Activated naive CD8-positive, alpha-beta T cell treated with anti-CD3 and anti-CD28 coated beads, Interleukin-2, amount 50 U/mL, for 16 hours (primary cell): ENCODE measurements around the gene HDHD5.

Experiments used
- DNase-seq: peaks from one replicate; pipeline ENCODE4 v3.0.0-alpha.2; 2020; ENCODE audit warnings: low read depth, low spot score

Gene HDHD5

GRCh38 chr22:17120281-17120680 lies 38.8 kb downstream of the HDHD5 start:
- DNase-seq: no peak

GRCh38 chr22:17119481-17120202 lies 39.4 kb downstream of the HDHD5 start:
- no peak for DNase-seq

- no peak for DNase-seq
Observed at GRCh38 chr22:17118342-17118741, 40.7 kb downstream of the HDHD5 start.

- no peak for DNase-seq
Observed at GRCh38 chr22:17117890-17118289, 41.2 kb downstream of the HDHD5 start.

- no peak for DNase-seq
Observed at GRCh38 chr22:17117400-17117799, 41.7 kb downstream of the HDHD5 start.

- DNase-seq: no peak
Observed at GRCh38 chr22:17116572-17117330, 42.3 kb downstream of the HDHD5 start.

- DNase-seq: no peak
Observed at GRCh38 chr22:17115945-17116565, 43.0 kb downstream of the HDHD5 start.

GRCh38 chr22:17115236-17115635 lies 43.8 kb downstream of the HDHD5 start:
- DNase-seq: no peak

- DNase-seq: no peak
Observed at GRCh38 chr22:17114898-17115235, 44.2 kb downstream of the HDHD5 start.

GRCh38 chr22:17114173-17114897 lies 44.7 kb downstream of the HDHD5 start:
- no peak for DNase-seq

GRCh38 chr22:17113600-17113999 lies 45.5 kb downstream of the HDHD5 start:
- DNase-seq: no peak

GRCh38 chr22:17112491-17113042 lies 46.5 kb downstream of the HDHD5 start:
- no peak for DNase-seq

- no peak for DNase-seq
Observed at GRCh38 chr22:17110791-17111550, 48.1 kb downstream of the HDHD5 start.

GRCh38 chr22:17109976-17110375 lies 49.1 kb downstream of the HDHD5 start:
- DNase-seq: no peak

GRCh38 chr22:17109113-17109865 lies 49.8 kb downstream of the HDHD5 start:
- DNase-seq: no peak

GRCh38 chr22:17108256-17109112 lies 50.6 kb downstream of the HDHD5 start:
- DNase-seq: no peak

GRCh38 chr22:17107547-17107810 lies 51.6 kb downstream of the HDHD5 start:
- no peak for DNase-seq

- DNase-seq: no peak
Observed at GRCh38 chr22:17106785-17107546, 52.1 kb downstream of the HDHD5 start.
